ENCODE results near the gene FRMD1.

DNA sequence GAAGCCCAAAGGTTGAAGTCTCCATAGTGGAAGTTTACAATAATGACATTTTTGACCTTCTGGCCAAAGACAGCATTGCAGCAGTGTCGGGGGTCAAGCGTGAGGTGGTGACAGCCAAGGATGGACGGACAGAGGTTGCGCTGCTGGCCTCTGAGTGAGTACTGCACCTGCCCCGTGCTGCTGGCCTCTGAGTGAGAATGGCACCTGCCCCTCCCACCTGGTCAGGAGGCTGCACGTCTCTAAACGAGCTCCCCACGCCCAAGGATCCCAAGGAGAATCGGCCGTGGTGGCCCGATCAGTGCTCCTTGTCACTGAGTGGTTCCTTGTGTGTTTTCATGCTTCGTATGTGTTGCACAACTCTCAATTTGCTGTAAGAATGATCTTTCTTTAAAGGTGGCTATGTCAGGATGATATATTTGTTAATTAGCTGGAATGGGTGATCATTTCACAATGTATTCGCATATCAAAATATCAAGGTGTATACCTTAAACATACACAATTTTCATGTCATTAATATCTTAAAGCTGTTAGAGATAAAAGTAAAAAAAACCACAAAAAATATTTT, 40.4 kb downstream of the FRMD1 start:
- no peak for TF ChIP-seq EGR1 (IDR thresholded peaks at IDR 0.05; ENCODE audit: borderline replicate concordance, low read depth, low read length)
- no peak for TF ChIP-seq YY1 (IDR thresholded peaks at IDR 0.05; ENCODE audit: low read depth, low read length)
- TF ChIP-seq, protein P1, sequence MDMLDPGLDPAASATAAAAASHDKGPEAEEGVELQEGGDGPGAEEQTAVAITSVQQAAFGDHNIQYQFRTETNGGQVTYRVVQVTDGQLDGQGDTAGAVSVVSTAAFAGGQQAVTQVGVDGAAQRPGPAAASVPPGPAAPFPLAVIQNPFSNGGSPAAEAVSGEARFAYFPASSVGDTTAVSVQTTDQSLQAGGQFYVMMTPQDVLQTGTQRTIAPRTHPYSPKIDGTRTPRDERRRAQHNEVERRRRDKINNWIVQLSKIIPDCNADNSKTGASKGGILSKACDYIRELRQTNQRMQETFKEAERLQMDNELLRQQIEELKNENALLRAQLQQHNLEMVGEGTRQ (IDR thresholded peaks at IDR 0.05; ENCODE audit: low read length), result no peak
- no peak for TF ChIP-seq TAF7 (optimal IDR thresholded peaks at IDR 0.05; ENCODE audit: borderline replicate concordance, low read depth, low read length)
- TF ChIP-seq CEBPB (IDR thresholded peaks at IDR 0.05; ENCODE audit: low read depth, low read length), result no peak
- TF ChIP-seq BRCA1 (IDR thresholded peaks at IDR 0.05; ENCODE audit: low read depth, low read length), result no peak
- TF ChIP-seq SRF (IDR thresholded peaks at IDR 0.05; ENCODE audit: low read depth, low read length), result no peak
